Karpas-422 (cell line): ENCODE data around the gene TIMELESS. TPM values are rescaled to one million over a fixed set of nuclear protein-coding genes. Genes with fewer than 3 reads are reported as not detected.

Source experiments
- DNase-seq: peaks from one replicate; pipeline ENCODE4 v3.0.0-alpha.2; 2015
- H2AFZ ChIP-seq: fragments of 200-600 bp; sonication (generic); 2 replicates; pipeline ENCODE4 v1.6.1; 2014; ENCODE audit warnings: antibody characterized with exemption, low read length, mixed read lengths
- H3K27ac ChIP-seq: fragments of 200-600 bp; sonication (generic); 2 replicates; pipeline ENCODE4 v1.5.1; 2014; ENCODE audit warnings: mild to moderate bottlenecking, low read length, moderate library complexity
- H3K27me3 ChIP-seq: fragments of 200-600 bp; sonication (generic); 2 replicates; pipeline ENCODE4 v1.6.1; 2014; ENCODE audit warnings: low read length, mixed read lengths
- H3K36me3 ChIP-seq: fragments of 200-600 bp; sonication (generic); 2 replicates; pipeline ENCODE4 v1.6.1; 2014; ENCODE audit warnings: low read length, mixed read lengths; ENCODE audit not compliant: insufficient read depth
- H3K4me1 ChIP-seq: fragments of 200-600 bp; sonication (generic); 2 replicates; pipeline ENCODE4 v1.6.1; 2014; ENCODE audit warnings: mild to moderate bottlenecking, low read length, mixed read lengths
- H3K4me2 ChIP-seq: fragments of 200-600 bp; sonication (generic); 2 replicates; pipeline ENCODE4 v1.6.1; 2014; ENCODE audit warnings: low read length, low read depth, mild to moderate bottlenecking; ENCODE audit not compliant: poor library complexity, severe bottlenecking
- H3K4me3 ChIP-seq: fragments of 200-600 bp; sonication (generic); 2 replicates; pipeline ENCODE4 v1.5.1; 2014; ENCODE audit warnings: mild to moderate bottlenecking, antibody characterized with exemption, low read length, mixed read lengths
- H3K79me2 ChIP-seq: fragments of 200-600 bp; sonication (generic); 2 replicates; pipeline ENCODE4 v1.6.1; 2014; ENCODE audit warnings: mild to moderate bottlenecking, low read length, mixed read lengths
- H3K9ac ChIP-seq: fragments of 200-600 bp; sonication (generic); 2 replicates; pipeline ENCODE4 v1.6.0; 2014; ENCODE audit warnings: low read length
- H3K9me2 ChIP-seq: fragments of 200-600 bp; sonication (generic), shearing (Covaris generic); replicated peaks from 2 replicates; pipeline ENCODE4 v1.6.0; 2014; ENCODE audit warnings: mild to moderate bottlenecking, low read length, moderate library complexity; ENCODE audit not compliant: insufficient read depth
- H3K9me3 ChIP-seq: fragments of 300-700, 200-600 bp; sonication (generic); 2 replicates; pipeline ENCODE4 v1.6.1; 2014; ENCODE audit warnings: low read length, mixed read lengths
- H4K20me1 ChIP-seq: fragments of 200-600 bp; sonication (generic); 2 replicates; pipeline ENCODE4 v1.6.1; 2014; ENCODE audit warnings: mild to moderate bottlenecking, antibody characterized with exemption, low read length, low read depth; ENCODE audit not compliant: insufficient read depth
- total RNA-seq: library from RNA; depleted of rRNA; stranded (reverse); fragments of >200 nt; shearing (Covaris generic); gene quantifications from 2 replicates; pipeline ENCODE4 v1.2.3, GENCODE V29; 2014; ENCODE audit warnings: low replicate concordance

Gene TIMELESS
- total RNA-seq, 1 experiment from 2014 or later: 12.5 TPM

GRCh38 chr12:56431288-56431687, 17.9 kb downstream of the TIMELESS start:
- Histone ChIP-seq H3K4me3 (no peak overlapping the region), H3K4me2 (no peak overlapping the region), H2AFZ (no peak overlapping the region), H3K9ac (no peak overlapping the region), H4K20me1 (no peaks in the 10 kb centered on the region), H3K4me1 (no peaks in the 10 kb centered on the region), H3K27me3 (no peaks in the 10 kb centered on the region), H3K27ac (no peak overlapping the region), H3K36me3 (peaks cover 18% of the 10 kb centered on the region; the same call in 1 of the 2 replicates), H3K9me3 (no peaks in the 10 kb centered on the region), H3K79me2 (peaks cover 8% of the 10 kb centered on the region), H3K9me2 (no peaks in the 10 kb centered on the region)
- DNase-seq: no peak

DNA sequence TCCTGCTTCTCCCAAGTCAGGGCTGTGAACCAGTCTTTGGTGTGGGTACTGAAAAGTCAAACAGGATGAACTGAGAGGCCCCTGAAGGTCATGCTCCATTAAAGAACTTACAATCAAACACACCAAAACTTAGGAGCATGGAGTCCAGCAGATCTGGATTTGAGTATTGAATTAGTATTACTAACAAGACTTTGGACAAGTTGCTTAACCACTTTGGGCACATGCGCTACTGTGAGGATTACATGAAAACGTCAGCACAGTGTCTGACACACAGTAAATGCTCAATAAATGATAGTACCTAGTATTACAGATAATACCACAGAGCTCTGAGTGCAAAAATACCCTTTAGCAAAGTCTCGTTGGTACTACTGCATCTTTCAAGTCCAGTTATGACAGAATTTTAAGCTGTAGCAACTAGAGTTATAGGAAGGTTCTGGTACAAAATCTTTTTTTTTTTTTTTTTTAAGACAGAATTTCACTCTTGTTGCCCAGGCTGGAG, 23.2 kb downstream of the TIMELESS start:
- H3K27ac ChIP-seq: no peak overlapping the region
- no peak for DNase-seq
- H3K36me3 ChIP-seq: peaks cover 40% of the 10 kb centered on the region; the same call in 1 of the 2 replicates
- H3K4me1 ChIP-seq: no peaks in the 10 kb centered on the region
- H3K9ac ChIP-seq: no peak overlapping the region
- H3K4me2 ChIP-seq: no peak overlapping the region
- H4K20me1 ChIP-seq: no peaks in the 10 kb centered on the region
- H3K9me2 ChIP-seq: no peaks in the 10 kb centered on the region
- no peak overlapping the region for H2AFZ ChIP-seq
- no peaks in the 10 kb centered on the region for H3K79me2 ChIP-seq
- no peaks in the 10 kb centered on the region for H3K9me3 ChIP-seq
- no peaks in the 10 kb centered on the region for H3K27me3 ChIP-seq
- H3K4me3 ChIP-seq: no peak overlapping the region

DNA sequence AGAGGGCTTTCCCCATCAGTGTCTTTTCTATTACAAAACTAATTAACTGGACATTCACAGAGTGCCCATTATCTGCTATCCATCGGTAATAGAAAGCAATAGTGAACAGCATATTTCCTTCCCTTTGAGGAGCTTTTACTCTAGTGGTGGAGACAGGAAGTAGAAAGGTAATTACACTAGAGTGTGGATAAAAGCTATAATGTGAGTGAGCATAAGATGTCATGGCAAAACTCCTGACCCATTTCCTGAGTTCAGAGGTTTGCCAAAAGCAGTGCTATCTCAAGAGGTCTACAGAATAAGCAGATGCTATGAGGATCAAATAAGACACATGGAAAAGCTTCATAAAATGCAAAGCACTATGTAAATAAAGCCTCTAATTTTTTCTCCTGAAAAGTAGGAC, 24.0 kb downstream of the TIMELESS start:
- Histone ChIP-seq H4K20me1 (no peaks in the 10 kb centered on the region), H3K9me2 (no peaks in the 10 kb centered on the region), H3K27ac (no peak overlapping the region), H3K9me3 (no peaks in the 10 kb centered on the region), H3K4me3 (no peak overlapping the region), H3K36me3 (peaks cover 43% of the 10 kb centered on the region; the same call in 1 of the 2 replicates), H3K9ac (no peak overlapping the region), H3K27me3 (no peaks in the 10 kb centered on the region), H3K79me2 (no peaks in the 10 kb centered on the region), H3K4me1 (no peaks in the 10 kb centered on the region), H3K4me2 (no peak overlapping the region), H2AFZ (no peak overlapping the region)
- no peak for DNase-seq

- no peak overlapping the region for H3K4me3 ChIP-seq
- no peaks in the 10 kb centered on the region for H3K9me3 ChIP-seq
- no peak overlapping the region for H3K4me2 ChIP-seq
- no peaks in the 10 kb centered on the region for H4K20me1 ChIP-seq
- no peaks in the 10 kb centered on the region for H3K27me3 ChIP-seq
- H2AFZ ChIP-seq: no peak overlapping the region
- H3K36me3 ChIP-seq: peaks cover 44% of the 10 kb centered on the region; the same call in 1 of the 2 replicates
- H3K9me2 ChIP-seq: no peaks in the 10 kb centered on the region
- no peaks in the 10 kb centered on the region for H3K79me2 ChIP-seq
- no peak for DNase-seq
- no peak overlapping the region for H3K9ac ChIP-seq
- no peaks in the 10 kb centered on the region for H3K4me1 ChIP-seq
- H3K27ac ChIP-seq: no peak overlapping the region
Measured at GRCh38 chr12:56420411-56420810, 28.8 kb downstream of the TIMELESS start.

DNA sequence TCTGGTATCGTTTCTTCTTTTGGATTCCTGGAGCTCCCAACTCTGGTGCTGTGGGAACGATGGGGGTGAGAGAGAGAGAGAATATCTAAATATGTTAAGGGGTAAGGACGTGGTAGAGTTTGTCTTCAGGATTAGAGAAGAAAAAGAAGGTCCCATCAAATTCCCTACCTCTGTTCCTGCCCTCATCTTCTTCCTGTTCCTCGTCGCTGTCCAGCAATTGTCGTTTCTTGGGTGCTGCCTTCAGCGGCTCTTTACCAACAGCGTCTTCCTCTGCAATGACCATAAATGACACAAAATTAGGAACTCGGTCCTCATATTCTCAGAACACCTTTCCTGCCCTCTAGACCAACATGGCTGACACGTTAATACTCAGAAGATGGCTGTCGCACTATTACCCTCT, 31.5 kb downstream of the TIMELESS start:
- Histone ChIP-seq H3K4me1 (no peaks in the 10 kb centered on the region), H3K27ac (no peak overlapping the region), H3K36me3 (peaks cover 24% of the 10 kb centered on the region; the same call in 1 of the 2 replicates), H3K9me3 (no peaks in the 10 kb centered on the region), H3K9ac (no peak overlapping the region), H4K20me1 (no peaks in the 10 kb centered on the region), H2AFZ (no peak overlapping the region), H3K9me2 (no peaks in the 10 kb centered on the region), H3K4me2 (no peak overlapping the region), H3K27me3 (no peaks in the 10 kb centered on the region), H3K79me2 (no peaks in the 10 kb centered on the region), H3K4me3 (no peak overlapping the region)
- no peak for DNase-seq

- Histone ChIP-seq H3K27ac (no peak overlapping the region), H3K9me2 (no peaks in the 10 kb centered on the region), H4K20me1 (no peaks in the 10 kb centered on the region), H3K9me3 (no peaks in the 10 kb centered on the region), H3K79me2 (no peaks in the 10 kb centered on the region), H3K27me3 (no peaks in the 10 kb centered on the region), H3K4me1 (no peaks in the 10 kb centered on the region), H3K4me2 (no peak overlapping the region), H3K36me3 (peaks cover 10% of the 10 kb centered on the region; the same call in 1 of the 2 replicates), H2AFZ (no peak overlapping the region), H3K9ac (no peak overlapping the region), H3K4me3 (no peak overlapping the region)
- no peak for DNase-seq
Measured at GRCh38 chr12:56414401-56414800, 34.8 kb downstream of the TIMELESS start.

DNA sequence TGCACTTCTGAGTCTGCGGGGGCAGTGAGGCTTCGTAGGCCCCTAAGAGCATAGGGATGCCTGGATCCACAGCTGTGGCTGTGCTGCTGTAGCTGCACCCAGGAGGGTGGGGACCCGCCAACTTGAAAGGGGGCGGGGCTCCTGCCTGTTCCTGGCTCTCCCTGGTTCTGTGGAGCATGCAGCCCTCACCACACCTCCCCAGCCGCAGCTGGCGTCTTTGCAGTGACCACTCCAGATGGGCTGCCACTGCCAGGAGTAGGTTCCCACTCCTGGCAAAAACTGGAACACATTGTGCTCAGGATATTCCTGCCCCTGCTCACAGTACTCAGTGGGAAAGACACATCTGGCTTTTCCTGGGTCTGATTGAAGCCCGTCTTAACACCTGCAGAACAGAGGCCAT, 35.8 kb downstream of the TIMELESS start:
- H3K9me2 ChIP-seq: no peaks in the 10 kb centered on the region
- peaks cover 10% of the 10 kb centered on the region; the same call in 1 of the 2 replicates for H3K36me3 ChIP-seq
- no peak overlapping the region for H2AFZ ChIP-seq
- H3K79me2 ChIP-seq: no peaks in the 10 kb centered on the region
- H3K4me2 ChIP-seq: no peak overlapping the region
- no peak overlapping the region for H3K27ac ChIP-seq
- H3K9ac ChIP-seq: no peak overlapping the region
- no peaks in the 10 kb centered on the region for H3K9me3 ChIP-seq
- H3K4me3 ChIP-seq: no peak overlapping the region
- no peak for DNase-seq
- H3K27me3 ChIP-seq: no peaks in the 10 kb centered on the region
- H3K4me1 ChIP-seq: no peaks in the 10 kb centered on the region
- no peaks in the 10 kb centered on the region for H4K20me1 ChIP-seq

DNA sequence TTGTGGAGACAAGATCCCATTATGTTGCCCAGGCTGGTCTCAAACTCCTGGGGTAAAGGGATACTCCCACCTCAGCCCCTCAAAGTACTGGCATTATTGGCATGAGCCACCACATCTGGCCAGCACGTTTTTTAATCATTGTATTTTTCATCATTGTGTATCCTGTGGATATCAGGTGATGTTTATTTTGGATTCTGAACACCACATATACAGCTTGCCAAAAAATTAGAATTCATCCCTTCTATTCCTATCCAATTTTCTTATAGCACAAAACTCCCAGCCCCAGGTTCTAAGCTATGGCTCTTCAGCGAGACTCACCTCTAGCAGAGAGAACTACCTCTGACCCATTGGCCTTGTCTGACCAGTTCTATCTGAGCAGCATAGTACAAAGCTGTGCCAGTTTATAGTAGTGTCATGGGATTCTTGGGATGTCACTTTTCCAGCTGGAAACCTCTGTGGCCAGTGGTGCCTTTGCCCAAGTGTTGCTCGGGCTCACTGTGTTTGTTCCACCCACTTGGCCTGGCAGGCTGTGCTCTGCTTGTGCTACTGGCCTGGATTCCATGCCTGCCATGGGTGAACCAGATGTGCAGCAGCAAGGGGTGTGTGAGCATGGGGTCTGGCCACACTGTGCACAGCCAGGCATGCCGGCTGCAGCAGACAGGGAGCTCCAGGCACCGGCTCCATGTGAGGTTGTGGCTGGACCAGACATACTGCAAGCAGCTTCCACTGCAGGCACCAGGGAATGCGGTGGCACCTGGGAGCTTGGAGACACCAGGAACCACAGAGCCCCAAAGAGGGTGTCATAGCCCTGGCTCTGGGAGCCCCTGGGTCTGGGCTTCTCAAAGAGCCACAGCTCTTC, 37.2 kb downstream of the TIMELESS start:
- H3K4me1 ChIP-seq: no peaks in the 10 kb centered on the region
- H2AFZ ChIP-seq: no peak overlapping the region
- no peaks in the 10 kb centered on the region for H3K79me2 ChIP-seq
- H3K9me2 ChIP-seq: no peaks in the 10 kb centered on the region
- no peak overlapping the region for H3K27ac ChIP-seq
- no peaks in the 10 kb centered on the region for H4K20me1 ChIP-seq
- no peak overlapping the region for H3K4me3 ChIP-seq
- no peak overlapping the region for H3K4me2 ChIP-seq
- H3K9me3 ChIP-seq: no peaks in the 10 kb centered on the region
- H3K27me3 ChIP-seq: no peaks in the 10 kb centered on the region
- H3K36me3 ChIP-seq: no peaks in the 10 kb centered on the region; the same call in 1 of the 2 replicates
- DNase-seq: no peak
- H3K9ac ChIP-seq: no peak overlapping the region
